Fibroblast of peridontal ligament (primary cell): ENCODE results near the gene POLH.
A peak's percentile ranks its signal among the peaks of the same experiment; 100 is the strongest.
"Not testable (repeated sequence)": the region's sequence is repeated elsewhere in the genome, so short reads cannot be mapped to it uniquely, and the experiment has no call there.

ENCODE experiments used
- DNase-seq: peaks from one replicate; pipeline ENCODE4 v3.0.0-alpha.2; 2010; ENCODE audit errors: extremely low read depth

Gene POLH

GRCh38 chr6:43630980-43631619 is 55.1 kb downstream of the POLH start:
- no peak for DNase-seq

GRCh38 chr6:43633002-43633401 is 57.0 kb downstream of the POLH start:
- DNase-seq = not testable (repeated sequence)

GRCh38 chr6:43634702-43635303 is 58.8 kb downstream of the POLH start:
- no peak for DNase-seq

GRCh38 chr6:43635387-43636307 is 59.7 kb downstream of the POLH start, which contains the start of gene MAD2L1BP:
MAD2L1BP (plus strand) TSS chr6:43635840; CDS start chr6:43635876, 36 bp downstream.
- DNase-seq = peak; percentile 58

- peak; percentile 32 for DNase-seq
Observed at GRCh38 chr6:43636308-43636659, 60.3 kb downstream of the POLH start.

- DNase-seq = no peak
Observed at GRCh38 chr6:43639984-43640800, 64.2 kb downstream of the POLH start.

- peak; percentile 45 for DNase-seq
Observed at GRCh38 chr6:43644940-43645612, 69.1 kb downstream of the POLH start, which contains the start of gene RSPH9. RSPH9 (plus strand) TSS chr6:43645036; CDS start chr6:43645099, 63 bp downstream.

- no peak for DNase-seq
Observed at GRCh38 chr6:43645613-43645964, 69.6 kb downstream of the POLH start.

GRCh38 chr6:43647613-43648012 is 71.6 kb downstream of the POLH start:
- no peak for DNase-seq

GRCh38 chr6:43648248-43648647 is 72.3 kb downstream of the POLH start:
- no peak for DNase-seq

GRCh38 chr6:43652822-43653221 is 76.8 kb downstream of the POLH start:
- DNase-seq = not testable (repeated sequence)

- no peak for DNase-seq
Observed at GRCh38 chr6:43657221-43657802, 81.3 kb downstream of the POLH start.

- DNase-seq = no peak
Observed at GRCh38 chr6:43658161-43658560, 82.2 kb downstream of the POLH start.

- not testable (repeated sequence) for DNase-seq
Observed at GRCh38 chr6:43662948-43663347, 87.0 kb downstream of the POLH start.
